ENCODE measurements around the gene MAST4.

MAST4 gene

DNA sequence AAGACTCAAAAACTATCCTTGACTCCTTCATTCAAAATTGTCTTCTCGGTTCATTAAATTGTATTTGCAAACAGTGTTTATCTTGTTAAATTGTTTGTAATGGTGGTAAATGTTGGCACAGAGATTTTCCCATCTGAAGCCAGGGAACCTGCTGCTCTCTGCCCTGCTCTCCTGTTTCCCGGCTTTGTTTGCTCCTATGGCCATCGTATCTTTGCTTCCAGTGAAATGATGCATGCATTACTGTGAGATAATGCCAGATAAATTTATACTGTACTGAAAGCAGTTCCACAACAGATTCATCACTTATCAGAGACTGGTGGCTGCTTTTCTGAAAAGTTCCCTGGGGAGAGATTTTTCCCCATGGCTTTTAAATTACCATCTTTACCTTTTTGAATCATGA, 519.1 kb downstream of the MAST4 start:
- Histone ChIP-seq H3K36me3 (replicated peaks; ENCODE audit: low read depth, low read length) (no peaks in the 10 kb centered on the region), H3K4me1 (ENCODE audit: low read length) (no peaks in the 10 kb centered on the region), H3K4me2 (ENCODE audit: low read length) (no peak overlapping the region), H4K20me1 (ENCODE audit: insufficient read depth, low read length) (no peaks in the 10 kb centered on the region), H3K27ac (ENCODE audit: low read length) (no peak overlapping the region), H2AFZ (ENCODE audit: low read depth, low read length) (no peak overlapping the region), H3K9me3 (ENCODE audit: insufficient read depth, low read length) (no peaks in the 10 kb centered on the region), H3K9ac (ENCODE audit: low read length) (no peak overlapping the region), H3K4me3 (ENCODE audit: low read length) (no peak overlapping the region), H3K27me3 (ENCODE audit: low read depth, low read length) (no peaks in the 10 kb centered on the region), H3K79me2 (ENCODE audit: low read length) (no peaks in the 10 kb centered on the region)
- TF ChIP-seq, protein P1, sequence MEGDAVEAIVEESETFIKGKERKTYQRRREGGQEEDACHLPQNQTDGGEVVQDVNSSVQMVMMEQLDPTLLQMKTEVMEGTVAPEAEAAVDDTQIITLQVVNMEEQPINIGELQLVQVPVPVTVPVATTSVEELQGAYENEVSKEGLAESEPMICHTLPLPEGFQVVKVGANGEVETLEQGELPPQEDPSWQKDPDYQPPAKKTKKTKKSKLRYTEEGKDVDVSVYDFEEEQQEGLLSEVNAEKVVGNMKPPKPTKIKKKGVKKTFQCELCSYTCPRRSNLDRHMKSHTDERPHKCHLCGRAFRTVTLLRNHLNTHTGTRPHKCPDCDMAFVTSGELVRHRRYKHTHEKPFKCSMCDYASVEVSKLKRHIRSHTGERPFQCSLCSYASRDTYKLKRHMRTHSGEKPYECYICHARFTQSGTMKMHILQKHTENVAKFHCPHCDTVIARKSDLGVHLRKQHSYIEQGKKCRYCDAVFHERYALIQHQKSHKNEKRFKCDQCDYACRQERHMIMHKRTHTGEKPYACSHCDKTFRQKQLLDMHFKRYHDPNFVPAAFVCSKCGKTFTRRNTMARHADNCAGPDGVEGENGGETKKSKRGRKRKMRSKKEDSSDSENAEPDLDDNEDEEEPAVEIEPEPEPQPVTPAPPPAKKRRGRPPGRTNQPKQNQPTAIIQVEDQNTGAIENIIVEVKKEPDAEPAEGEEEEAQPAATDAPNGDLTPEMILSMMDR (IDR thresholded peaks at IDR 0.05; ENCODE audit: low read depth, low read length), result no peak
- TF ChIP-seq EZH2phosphoT487 (IDR thresholded peaks at IDR 0.05; ENCODE audit: low read depth), result no peak

DNA sequence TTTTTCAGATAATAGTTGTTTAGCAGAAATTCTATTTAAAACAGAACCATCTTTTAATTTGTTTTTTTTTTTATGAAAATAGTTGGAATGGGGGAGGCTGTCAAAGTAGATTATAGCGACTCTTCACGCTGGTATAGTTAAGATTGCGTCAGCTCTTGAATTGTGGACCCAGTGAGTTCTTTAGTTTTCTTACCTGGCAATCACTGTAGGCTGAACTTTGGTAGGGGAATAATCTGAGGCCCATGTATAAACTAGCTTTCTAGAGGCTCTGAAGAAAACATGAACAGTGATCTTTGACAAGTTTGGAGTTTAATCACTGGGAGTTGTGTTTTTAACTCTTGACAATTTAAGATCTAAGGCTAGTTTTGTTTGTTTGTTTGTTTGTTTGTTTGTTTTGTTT, 519.6 kb downstream of the MAST4 start:
- Histone ChIP-seq H3K4me3 (ENCODE audit: low read length) (no peak overlapping the region), H3K27ac (ENCODE audit: low read length) (no peak overlapping the region), H4K20me1 (ENCODE audit: insufficient read depth, low read length) (no peaks in the 10 kb centered on the region), H3K9me3 (ENCODE audit: insufficient read depth, low read length) (no peaks in the 10 kb centered on the region), H3K79me2 (ENCODE audit: low read length) (no peaks in the 10 kb centered on the region), H3K27me3 (ENCODE audit: low read depth, low read length) (no peaks in the 10 kb centered on the region), H3K9ac (ENCODE audit: low read length) (no peak overlapping the region), H2AFZ (ENCODE audit: low read depth, low read length) (no peak overlapping the region), H3K36me3 (replicated peaks; ENCODE audit: low read depth, low read length) (no peaks in the 10 kb centered on the region), H3K4me2 (ENCODE audit: low read length) (no peak overlapping the region), H3K4me1 (ENCODE audit: low read length) (no peaks in the 10 kb centered on the region)
- no peak for TF ChIP-seq EZH2phosphoT487 (IDR thresholded peaks at IDR 0.05; ENCODE audit: low read depth)
- TF ChIP-seq, protein P1 (IDR thresholded peaks at IDR 0.05; ENCODE audit: low read depth, low read length), result no peak

DNA sequence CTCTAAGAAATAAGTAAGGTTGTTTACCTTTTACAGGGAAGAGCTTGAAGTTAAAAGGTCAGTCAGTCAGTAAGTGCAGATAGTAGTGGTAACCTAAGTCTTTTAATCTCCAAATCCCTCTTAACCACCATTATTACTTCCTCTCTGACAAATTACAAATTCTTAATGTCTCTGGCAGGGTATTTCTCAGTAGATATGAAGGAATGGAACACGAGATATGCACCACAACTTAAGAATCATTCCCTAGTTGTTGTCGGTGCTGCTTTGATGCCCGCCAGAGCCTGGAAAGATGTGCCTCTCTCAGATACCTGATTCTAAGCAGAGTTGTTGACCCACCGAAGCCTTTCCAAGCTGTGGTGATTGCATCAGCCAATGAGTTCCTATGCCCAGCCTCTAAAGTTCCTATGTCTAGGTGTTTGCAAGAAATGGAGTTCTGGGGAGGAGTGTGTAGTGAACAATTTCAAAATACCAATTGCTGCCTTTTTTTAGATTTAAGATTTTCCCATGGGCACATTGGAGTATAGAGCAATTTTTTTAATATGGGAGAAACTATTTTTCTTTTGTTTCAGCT, 521.9 kb downstream of the MAST4 start:
- H3K27me3 ChIP-seq (ENCODE audit: low read depth, low read length), result no peaks in the 10 kb centered on the region
- no peaks in the 10 kb centered on the region for H4K20me1 ChIP-seq (ENCODE audit: insufficient read depth, low read length)
- H2AFZ ChIP-seq (ENCODE audit: low read depth, low read length), result no peak overlapping the region
- H3K9me3 ChIP-seq (ENCODE audit: insufficient read depth, low read length), result no peaks in the 10 kb centered on the region
- no peak for TF ChIP-seq EZH2phosphoT487 (IDR thresholded peaks at IDR 0.05; ENCODE audit: low read depth)
- TF ChIP-seq, protein P1 (IDR thresholded peaks at IDR 0.05; ENCODE audit: low read depth, low read length), result no peak
- H3K79me2 ChIP-seq (ENCODE audit: low read length), result no peaks in the 10 kb centered on the region
- H3K4me2 ChIP-seq (ENCODE audit: low read length), result no peak overlapping the region
- no peak overlapping the region for H3K4me3 ChIP-seq (ENCODE audit: low read length)
- no peak overlapping the region for H3K27ac ChIP-seq (ENCODE audit: low read length)
- no peaks in the 10 kb centered on the region for H3K36me3 ChIP-seq (replicated peaks; ENCODE audit: low read depth, low read length)
- H3K4me1 ChIP-seq (ENCODE audit: low read length), result no peaks in the 10 kb centered on the region
- no peak overlapping the region for H3K9ac ChIP-seq (ENCODE audit: low read length)

DNA sequence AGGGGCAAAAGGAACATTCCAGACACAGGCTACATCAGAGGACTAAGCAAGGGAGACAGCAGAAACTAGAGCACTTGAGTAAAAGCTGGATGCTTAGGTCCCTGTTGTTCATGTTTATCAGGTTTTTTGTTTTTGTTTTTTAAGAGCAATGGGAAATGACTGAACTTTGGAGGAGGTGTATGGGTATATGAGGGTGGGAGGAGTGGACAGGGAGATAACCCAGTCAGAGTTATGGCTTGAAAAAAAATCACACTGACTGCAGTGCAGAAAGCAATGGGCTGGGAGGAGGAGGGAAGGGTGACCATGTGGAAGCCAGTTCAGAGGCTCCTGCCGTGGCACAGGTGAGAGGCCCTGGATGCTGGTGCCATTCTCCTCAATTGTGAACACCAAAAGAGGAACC, 522.8 kb downstream of the MAST4 start:
- Histone ChIP-seq H3K9me3 (ENCODE audit: insufficient read depth, low read length) (no peaks in the 10 kb centered on the region), H3K27ac (ENCODE audit: low read length) (no peak overlapping the region), H3K36me3 (replicated peaks; ENCODE audit: low read depth, low read length) (no peaks in the 10 kb centered on the region), H4K20me1 (ENCODE audit: insufficient read depth, low read length) (no peaks in the 10 kb centered on the region), H3K27me3 (ENCODE audit: low read depth, low read length) (no peaks in the 10 kb centered on the region), H3K9ac (ENCODE audit: low read length) (no peak overlapping the region), H3K4me1 (ENCODE audit: low read length) (no peaks in the 10 kb centered on the region), H2AFZ (ENCODE audit: low read depth, low read length) (no peak overlapping the region), H3K79me2 (ENCODE audit: low read length) (no peaks in the 10 kb centered on the region), H3K4me3 (ENCODE audit: low read length) (no peak overlapping the region), H3K4me2 (ENCODE audit: low read length) (no peak overlapping the region)
- TF ChIP-seq, protein P1 (IDR thresholded peaks at IDR 0.05; ENCODE audit: low read depth, low read length), result no peak
- TF ChIP-seq EZH2phosphoT487 (IDR thresholded peaks at IDR 0.05; ENCODE audit: low read depth), result no peak

Data from OCI-LY3 (cell line).